ENCODE results near the gene TRAPPC2L. TPM values are rescaled to one million over a fixed set of nuclear protein-coding genes. Genes with fewer than 3 reads are reported as not detected.
"Not testable (repeated sequence)": the region's sequence is repeated elsewhere in the genome, so short reads cannot be mapped to it uniquely, and the experiment has no call there.

Gene TRAPPC2L
- total RNA-seq, 1 donor = 42.3 TPM

- DNase-seq (ENCODE audit: low read depth in 2 of 3, low spot score in 2 of 3) = no peak
Observed at GRCh38 chr16:88886845-88887521, 30.1 kb downstream of the TRAPPC2L start.

GRCh38 chr16:88888057-88888456 lies 31.1 kb downstream of the TRAPPC2L start:
- DNase-seq (ENCODE audit: low read depth in 2 of 3, low spot score in 2 of 3) = no peak

DNA sequence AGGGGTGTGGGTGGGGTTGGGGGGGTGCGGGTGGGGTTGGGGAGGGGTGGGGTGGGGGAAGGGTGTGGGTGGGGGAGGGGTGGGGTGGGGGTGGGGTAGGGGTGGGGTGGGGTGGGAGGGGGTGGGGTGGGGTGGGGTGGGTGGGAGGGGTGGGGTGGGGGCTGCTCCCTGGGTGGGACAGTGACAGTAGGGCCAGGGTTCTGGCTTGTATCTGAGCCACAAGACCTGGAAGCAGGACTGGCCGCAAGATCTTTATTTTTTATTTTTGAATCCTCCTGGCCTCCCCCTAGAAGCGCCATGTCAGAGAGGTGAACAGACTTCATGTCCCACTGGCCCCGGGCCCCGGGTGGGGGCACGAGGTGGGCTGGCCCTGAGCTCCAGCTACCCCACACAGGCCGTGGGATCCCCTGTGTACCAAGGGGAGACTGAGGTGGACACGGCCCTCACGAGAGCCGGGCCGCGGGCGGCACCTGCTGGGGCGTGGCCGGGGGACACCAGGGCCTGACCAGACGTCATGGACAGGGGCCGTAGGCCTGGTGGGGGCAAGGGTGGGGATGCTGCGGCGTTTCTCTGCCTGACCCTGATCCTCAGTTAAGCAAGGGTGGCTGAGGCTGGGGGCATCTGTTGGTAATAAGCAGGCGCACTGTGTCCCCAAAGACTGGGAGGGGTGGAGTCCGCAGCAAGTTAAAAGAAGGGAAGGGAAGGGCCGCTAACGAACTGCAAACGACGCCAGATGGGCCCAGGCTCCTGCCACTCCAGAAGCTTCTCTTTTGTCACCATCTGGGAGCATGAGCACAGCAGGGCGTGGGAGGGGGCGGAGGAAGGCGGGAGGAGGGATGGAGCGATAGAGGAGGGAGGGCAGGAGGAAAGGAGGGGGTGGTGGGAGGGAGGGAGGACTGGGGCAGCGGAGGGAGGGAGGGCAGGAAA lies 31.8 kb downstream of the TRAPPC2L start:
- peak in 2 of 3 donors; percentile 22 to 26 for DNase-seq (ENCODE audit: low read depth in 2 of 3, low spot score in 2 of 3)

DNA sequence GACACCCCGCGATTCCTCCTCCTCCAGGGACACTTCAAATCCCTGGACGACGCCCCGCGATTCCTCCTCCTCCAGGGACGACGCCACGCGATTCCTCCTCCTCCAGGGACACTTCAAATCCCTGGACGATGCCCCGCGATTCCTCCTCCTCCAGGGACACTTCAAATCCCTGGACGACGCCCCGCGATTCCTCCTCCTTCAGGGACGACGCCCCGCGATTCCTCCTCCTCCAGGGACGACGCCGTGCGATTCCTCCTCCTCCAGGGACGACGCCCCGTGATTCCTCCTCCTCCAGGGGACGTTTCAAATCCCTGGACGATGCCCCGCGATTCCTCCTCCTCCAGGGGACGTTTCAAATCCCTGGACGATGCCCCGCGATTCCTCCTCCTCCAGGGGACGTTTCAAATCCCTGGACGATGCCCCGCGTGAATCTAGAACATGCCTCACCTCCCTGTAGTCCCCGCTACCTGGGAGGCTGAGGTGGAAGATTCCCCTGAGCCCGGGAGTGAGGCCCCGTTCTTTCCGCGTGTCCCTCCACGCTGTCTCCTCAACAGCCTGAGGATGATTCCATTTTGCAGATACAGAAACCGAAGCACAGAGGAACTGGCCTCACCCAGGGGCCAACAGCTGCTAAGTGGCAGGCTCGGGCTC lies 32.9 kb downstream of the TRAPPC2L start:
- DNase-seq (ENCODE audit: low read depth in 2 of 3, low spot score in 2 of 3) = not testable (repeated sequence)

- no peak for DNase-seq (ENCODE audit: low read depth in 2 of 3, low spot score in 2 of 3)
Observed at GRCh38 chr16:88891083-88891482, 34.2 kb downstream of the TRAPPC2L start.

DNA sequence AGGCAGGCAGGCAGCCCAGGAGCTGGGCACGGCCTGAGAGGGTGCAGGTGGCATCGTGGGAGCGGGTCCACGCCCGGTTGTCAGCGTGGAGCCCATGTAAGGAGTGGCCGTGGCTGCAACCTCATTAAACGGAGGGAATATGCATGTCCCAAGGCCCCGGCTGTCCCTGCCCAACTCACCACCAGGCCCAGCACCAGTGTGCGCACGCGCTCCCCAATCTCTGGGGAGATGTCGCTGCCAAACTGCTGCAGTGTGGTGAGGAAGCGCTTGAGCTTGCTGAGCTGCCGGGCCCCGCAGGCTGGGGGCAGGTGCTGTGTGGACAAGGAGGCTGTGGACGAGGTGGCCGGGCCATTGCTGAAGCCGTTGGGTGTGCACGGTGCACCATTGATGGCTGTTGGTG lies 35.1 kb downstream of the TRAPPC2L start:
- DNase-seq (ENCODE audit: low read depth in 2 of 3, low spot score in 2 of 3) = no peak

GRCh38 chr16:88893127-88893968 lies 36.4 kb downstream of the TRAPPC2L start:
- DNase-seq (ENCODE audit: low read depth in 2 of 3, low spot score in 2 of 3) = no peak

- not testable (repeated sequence) for DNase-seq (ENCODE audit: low read depth in 2 of 3, low spot score in 2 of 3)
Observed at GRCh38 chr16:88894266-88894665, 37.3 kb downstream of the TRAPPC2L start.

- no peak for DNase-seq (ENCODE audit: low read depth in 2 of 3, low spot score in 2 of 3)
Observed at GRCh38 chr16:88894681-88895300, 37.9 kb downstream of the TRAPPC2L start.

DNA sequence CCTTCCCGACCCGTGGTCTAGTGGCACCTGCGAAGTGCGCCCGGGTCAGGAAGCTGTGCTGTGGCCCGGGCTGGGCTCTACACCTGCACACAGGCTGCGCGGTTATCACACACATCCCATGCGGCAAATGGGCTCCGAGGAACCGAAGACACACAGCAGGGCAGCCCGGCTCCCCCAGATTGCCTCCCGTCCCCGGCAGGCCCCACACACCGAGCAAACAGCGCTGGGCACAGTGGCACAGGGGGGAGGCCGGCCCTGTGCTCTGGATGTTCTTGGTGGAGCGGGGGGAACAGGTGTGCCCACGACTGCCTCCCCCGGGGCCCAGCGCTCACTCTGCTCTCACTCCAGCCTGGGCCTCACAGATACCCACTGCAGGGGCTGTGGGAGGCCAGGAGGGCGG lies 38.4 kb downstream of the TRAPPC2L start:
- DNase-seq (ENCODE audit: low read depth in 2 of 3, low spot score in 2 of 3) = no peak

- DNase-seq (ENCODE audit: low read depth in 2 of 3, low spot score in 2 of 3) = no peak
Observed at GRCh38 chr16:88896238-88897070, 39.5 kb downstream of the TRAPPC2L start.

GRCh38 chr16:88897696-88898425 lies 40.9 kb downstream of the TRAPPC2L start:
- DNase-seq (ENCODE audit: low read depth in 2 of 3, low spot score in 2 of 3) = no peak

DNA sequence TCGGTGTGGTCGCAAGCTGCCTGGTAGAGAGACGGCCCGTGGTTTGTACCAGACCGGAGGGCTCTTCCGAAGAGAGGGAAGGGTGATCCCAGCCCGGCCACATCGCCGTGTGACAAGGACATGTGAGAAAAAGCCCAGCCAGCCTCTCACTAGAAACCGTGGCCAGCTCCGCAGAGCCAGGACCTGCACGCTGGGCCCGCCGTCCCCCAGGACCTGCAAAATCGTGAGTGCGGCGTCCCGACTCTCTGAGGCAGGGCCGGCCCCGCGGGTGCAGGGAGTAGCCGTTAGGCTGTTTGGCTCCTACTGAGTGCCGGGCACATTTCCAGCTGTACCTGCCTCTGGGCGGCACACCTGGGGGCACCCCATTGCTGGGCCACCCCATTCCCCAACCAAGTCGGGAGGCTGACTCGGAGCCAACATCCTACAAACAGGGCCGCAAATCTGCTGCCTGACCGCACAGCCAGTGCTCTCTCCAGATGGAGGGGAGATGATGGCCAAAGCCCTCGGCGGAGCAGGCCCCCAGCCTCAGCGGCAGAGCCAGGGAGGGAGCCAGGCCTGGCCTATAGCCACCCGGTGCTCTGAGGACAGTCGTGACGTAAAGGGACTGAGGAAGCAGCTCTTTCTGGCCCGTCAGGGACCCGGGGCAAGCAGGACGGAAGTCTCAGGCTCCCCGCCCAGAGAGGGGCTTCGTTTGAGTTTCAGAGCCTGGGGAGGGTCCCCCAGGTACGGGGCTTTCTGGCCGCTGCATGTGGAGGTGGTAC lies 43.2 kb downstream of the TRAPPC2L start:
- no peak for DNase-seq (ENCODE audit: low read depth in 2 of 3, low spot score in 2 of 3)

GRCh38 chr16:88900662-88901052 lies 43.7 kb downstream of the TRAPPC2L start:
- DNase-seq (ENCODE audit: low read depth in 2 of 3, low spot score in 2 of 3) = no peak

DNA sequence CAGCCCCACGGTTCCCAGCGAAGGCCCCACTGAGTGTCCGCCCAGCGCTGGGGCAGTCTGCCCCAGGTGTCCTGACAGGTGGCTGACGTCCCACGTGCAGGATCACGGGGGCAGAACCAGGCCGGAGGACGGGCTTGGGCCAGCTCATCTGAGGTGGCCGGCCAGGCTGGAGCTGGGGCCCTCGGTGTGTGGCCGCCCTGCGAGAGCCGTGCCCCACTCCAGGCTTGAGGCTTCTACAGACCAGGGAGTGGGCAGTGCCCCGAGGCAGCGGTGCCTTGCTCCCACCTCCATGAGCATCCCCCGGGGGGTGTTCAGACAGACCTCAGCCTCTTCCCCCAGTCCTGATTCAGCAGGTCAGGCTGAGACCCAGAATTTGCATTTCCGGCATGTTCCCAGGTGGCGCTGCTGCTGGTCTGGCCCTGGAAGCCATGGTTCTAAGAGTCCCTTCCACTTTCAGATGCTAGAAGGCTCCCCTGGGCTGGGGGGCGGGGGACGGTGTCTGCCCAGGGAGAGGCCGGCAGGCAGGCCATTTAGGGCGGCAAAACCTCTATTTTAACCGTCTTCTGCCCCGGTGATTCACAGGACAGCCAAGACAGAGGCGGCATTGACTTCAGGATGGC lies 44.9 kb downstream of the TRAPPC2L start:
- DNase-seq (ENCODE audit: low read depth in 2 of 3, low spot score in 2 of 3) = no peak

DNA sequence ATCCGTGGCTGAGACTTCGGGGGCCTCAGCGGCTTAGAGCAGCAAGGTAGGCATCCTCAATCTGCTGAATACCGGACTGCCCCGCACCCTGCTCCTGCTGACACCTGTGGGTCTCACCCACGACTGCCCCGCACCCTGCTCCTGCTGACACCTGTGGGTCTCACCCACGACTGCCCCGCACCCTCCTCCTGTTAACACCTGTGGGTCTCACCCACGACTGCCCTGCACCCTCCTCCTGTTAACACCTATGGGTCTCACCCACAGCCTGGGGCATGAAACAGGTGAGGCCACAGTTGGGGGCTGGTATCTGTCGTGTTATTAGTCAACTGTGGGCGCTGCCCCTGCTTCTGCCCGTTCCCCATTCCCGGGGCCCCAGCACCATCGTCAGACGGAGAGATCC lies 45.8 kb downstream of the TRAPPC2L start:
- DNase-seq (ENCODE audit: low read depth in 2 of 3, low spot score in 2 of 3) = no peak

DNA sequence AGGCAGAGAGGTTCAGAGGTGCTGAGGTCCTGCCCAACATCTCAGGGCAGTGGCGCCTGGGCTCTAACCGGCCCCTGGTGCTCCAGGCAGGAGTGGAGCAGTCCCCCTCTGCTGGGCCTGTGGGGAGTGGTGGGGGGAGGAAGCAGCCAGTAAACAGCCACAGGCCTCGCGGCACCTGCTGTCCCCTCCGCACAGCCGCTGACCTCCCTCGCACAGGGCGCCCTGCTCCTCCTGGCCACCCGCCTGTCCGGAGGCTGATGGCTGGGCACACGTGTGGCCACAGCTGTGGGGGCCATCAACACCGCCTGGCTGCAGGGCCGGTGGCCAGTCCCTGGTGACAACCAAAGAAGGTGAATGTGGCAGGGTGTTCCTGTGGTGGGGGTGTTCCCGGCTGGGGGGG lies 46.3 kb downstream of the TRAPPC2L start:
- no peak for DNase-seq (ENCODE audit: low read depth in 2 of 3, low spot score in 2 of 3)
